ENCODE data around the gene KCNT1.

The KCNT1 gene

GRCh38 chr9:135698236-135698635, 3.7 kb upstream of the KCNT1 start:
- DNase-seq (ENCODE audit: low read depth), result no peak
- no peak overlapping the region for H3K4me3 ChIP-seq (ENCODE audit: low read depth, low read length)
- TF ChIP-seq CTCF (conservative IDR thresholded peaks at IDR 0.05; ENCODE audit: low read depth, low read length), result no peak

GRCh38 chr9:135698767-135699166, 3.2 kb upstream of the KCNT1 start:
- H3K4me3 ChIP-seq (ENCODE audit: low read depth, low read length), result no peak overlapping the region
- no peak for TF ChIP-seq CTCF (conservative IDR thresholded peaks at IDR 0.05; ENCODE audit: low read depth, low read length)
- no peak for DNase-seq (ENCODE audit: low read depth)

GRCh38 chr9:135699440-135699839, 2.5 kb upstream of the KCNT1 start, which contains the start of gene SOHLH1:
Gene SOHLH1 (minus strand): TSS chr9:135699481. CDS start chr9:135699467, 14 bp downstream.
- no peak within 1 kb of the TSS for H3K4me3 ChIP-seq (ENCODE audit: low read depth, low read length)
- no peak for DNase-seq (ENCODE audit: low read depth)
- TF ChIP-seq CTCF (conservative IDR thresholded peaks at IDR 0.05; ENCODE audit: low read depth, low read length), result no peak

GRCh38 chr9:135700525-135700924, 1.5 kb upstream of the KCNT1 start:
- TF ChIP-seq CTCF (conservative IDR thresholded peaks at IDR 0.05; ENCODE audit: low read depth, low read length), result no peak
- H3K4me3 ChIP-seq (ENCODE audit: low read depth, low read length), result no peak overlapping the region
- DNase-seq (ENCODE audit: low read depth), result no peak

GRCh38 chr9:135701067-135701958, 672 bp upstream of the KCNT1 start:
- H3K4me3 ChIP-seq (ENCODE audit: low read depth, low read length), result no peak overlapping the region
- no peak for TF ChIP-seq CTCF (conservative IDR thresholded peaks at IDR 0.05; ENCODE audit: low read depth, low read length)
- no peak for DNase-seq (ENCODE audit: low read depth)

- no peak for DNase-seq (ENCODE audit: low read depth)
- TF ChIP-seq CTCF (conservative IDR thresholded peaks at IDR 0.05; ENCODE audit: low read depth, low read length), result no peak
- H3K4me3 ChIP-seq (ENCODE audit: low read depth, low read length), result no peak overlapping the region
Measured at GRCh38 chr9:135703726-135704125, 1.7 kb downstream of the KCNT1 start.

GRCh38 chr9:135704483-135704882, 2.5 kb downstream of the KCNT1 start:
- DNase-seq (ENCODE audit: low read depth), result no peak
- no peak overlapping the region for H3K4me3 ChIP-seq (ENCODE audit: low read depth, low read length)
- TF ChIP-seq CTCF (conservative IDR thresholded peaks at IDR 0.05; ENCODE audit: low read depth, low read length), result no peak

Measured in choroid plexus epithelial cell (primary cell).